ENCODE results near the gene FBXL4. TPM values are rescaled to one million over a fixed set of nuclear protein-coding genes. Genes with fewer than 3 reads are reported as not detected.

FBXL4 gene
- total RNA-seq, 2 experiments from 2014 or later = 14.5 to 20.9 TPM

- Histone ChIP-seq H3K4me2 (ENCODE audit: low read length) (no peak overlapping the region), H4K20me1 (ENCODE audit: insufficient read depth, low read length) (no peaks in the 10 kb centered on the region), H3K9me3 (ENCODE audit: low read length) (peaks cover 35% of the 10 kb centered on the region), H3K4me1 (ENCODE audit: insufficient read depth, low read length, poor library complexity, severe bottlenecking) (peaks cover 11% of the 10 kb centered on the region), H3K4me3 (ENCODE audit: low read depth, low read length, poor library complexity, severe bottlenecking) (no peak overlapping the region), H3K36me3 (ENCODE audit: insufficient read depth, low read length) (peaks cover 47% of the 10 kb centered on the region), H3K9me2 (ENCODE audit: insufficient read depth, low read length) (no peaks in the 10 kb centered on the region), H2AFZ (ENCODE audit: low read length) (no peak overlapping the region), H3K79me2 (ENCODE audit: insufficient read depth, low read depth, low read length) (peaks cover 63% of the 10 kb centered on the region), H3K27ac (ENCODE audit: low read depth, low read length, poor library complexity, severe bottlenecking) (no peak overlapping the region)
- DNase-seq (ENCODE audit: low spot score) = no peak
- BruUV-seq (replicated peaks) = no TSS peak
- POLR2A ChIA-PET = interaction anchor here (0.6 to 1.9 kb wide), 5 partner anchors 10 to 116 kb away, joined by 3 to 8 read pairs (median 5); no protein-coding TSS in a partner anchor
- intact Hi-C loops (cut with micrococcal nuclease; ENCODE audit: unreplicated experiment) = no loop called here
- TF ChIP-seq EZH2phosphoT487 (IDR thresholded peaks at IDR 0.05; ENCODE audit: borderline replicate concordance, low read depth, low read length) (no peak), CTCF (conservative IDR thresholded peaks at IDR 0.05; ENCODE audit: low read length) (no peak)
- CTCF ChIA-PET (ENCODE audit: unreplicated experiment) = no interaction called here
Observed at GRCh38 chr6:98937351-98937750, 10.4 kb downstream of the FBXL4 start.

GRCh38 chr6:98932381-98932780, 15.4 kb downstream of the FBXL4 start:
- DNase-seq (ENCODE audit: low spot score) = no peak
- TF ChIP-seq CTCF (conservative IDR thresholded peaks at IDR 0.05; ENCODE audit: low read length) (no peak), EZH2phosphoT487 (IDR thresholded peaks at IDR 0.05; ENCODE audit: borderline replicate concordance, low read depth, low read length) (no peak)
- CTCF ChIA-PET (ENCODE audit: unreplicated experiment) = no interaction called here
- Histone ChIP-seq H3K36me3 (ENCODE audit: insufficient read depth, low read length) (peaks cover 30% of the 10 kb centered on the region), H3K9me3 (ENCODE audit: low read length) (no peaks in the 10 kb centered on the region), H3K9me2 (ENCODE audit: insufficient read depth, low read length) (no peaks in the 10 kb centered on the region), H3K79me2 (ENCODE audit: insufficient read depth, low read depth, low read length) (peaks cover 36% of the 10 kb centered on the region; the same call in 1 of the 2 replicates), H4K20me1 (ENCODE audit: insufficient read depth, low read length) (no peaks in the 10 kb centered on the region), H3K4me2 (ENCODE audit: low read length) (no peak overlapping the region), H3K4me3 (ENCODE audit: low read depth, low read length, poor library complexity, severe bottlenecking) (no peak overlapping the region), H2AFZ (ENCODE audit: low read length) (no peak overlapping the region), H3K4me1 (ENCODE audit: insufficient read depth, low read length, poor library complexity, severe bottlenecking) (peaks cover 16% of the 10 kb centered on the region), H3K27ac (ENCODE audit: low read depth, low read length, poor library complexity, severe bottlenecking) (no peak overlapping the region)
- POLR2A ChIA-PET = no interaction called here
- intact Hi-C loops (cut with micrococcal nuclease; ENCODE audit: unreplicated experiment) = no loop called here
- no TSS peak for BruUV-seq (replicated peaks)

- no peak for TF ChIP-seq EZH2phosphoT487 (IDR thresholded peaks at IDR 0.05; ENCODE audit: borderline replicate concordance, low read depth, low read length)
- TF ChIP-seq CTCF (conservative IDR thresholded peaks at IDR 0.05; ENCODE audit: low read length) = no peak
- POLR2A ChIA-PET = interaction anchor here (0.8 to 1.1 kb wide), 3 partner anchors 8 to 13 kb away, joined by 3 to 4 read pairs (median 3); no protein-coding TSS in a partner anchor
- Histone ChIP-seq H3K79me2 (ENCODE audit: insufficient read depth, low read depth, low read length) (peaks cover 32% of the 10 kb centered on the region; the same call in 1 of the 2 replicates), H4K20me1 (ENCODE audit: insufficient read depth, low read length) (no peaks in the 10 kb centered on the region), H3K4me3 (ENCODE audit: low read depth, low read length, poor library complexity, severe bottlenecking) (no peak overlapping the region), H3K9me2 (ENCODE audit: insufficient read depth, low read length) (no peaks in the 10 kb centered on the region), H2AFZ (ENCODE audit: low read length) (no peak overlapping the region), H3K4me2 (ENCODE audit: low read length) (no peak overlapping the region), H3K36me3 (ENCODE audit: insufficient read depth, low read length) (peaks cover 37% of the 10 kb centered on the region), H3K9me3 (ENCODE audit: low read length) (no peaks in the 10 kb centered on the region), H3K27ac (ENCODE audit: low read depth, low read length, poor library complexity, severe bottlenecking) (no peak overlapping the region), H3K4me1 (ENCODE audit: insufficient read depth, low read length, poor library complexity, severe bottlenecking) (peaks cover 16% of the 10 kb centered on the region)
- intact Hi-C loops (cut with micrococcal nuclease; ENCODE audit: unreplicated experiment) = no loop called here
- CTCF ChIA-PET (ENCODE audit: unreplicated experiment) = no interaction called here
- no peak for DNase-seq (ENCODE audit: low spot score)
- BruUV-seq (replicated peaks) = no TSS peak
Observed at GRCh38 chr6:98931696-98932095, 16.1 kb downstream of the FBXL4 start.
